ENCODE results near the gene FLYWCH2. TPM values are rescaled to one million over a fixed set of nuclear protein-coding genes. Genes with fewer than 3 reads are reported as not detected.
A peak's percentile ranks its signal among the peaks of the same experiment; 100 is the strongest.

FLYWCH2 gene
- total and polyA plus RNA-seq, 2 of the 13 experiments (the other 11 are each of a cell fraction or from before 2014, with no cell fraction given), result 16.9 to 19.8 TPM

- FAIRE-seq, result peak; percentile 90
- no TSS peak for BruUV-seq (replicated peaks)
- Histone ChIP-seq H2AFZ (ENCODE audit: low read length) (no peak overlapping the region), H3K9me3 (ENCODE audit: low read length) (no peaks in the 10 kb centered on the region), H4K20me1 (ENCODE audit: insufficient read depth, low read length) (no peaks in the 10 kb centered on the region; the same call in 1 of the 2 replicates), H3K36me3 (replicated peaks in 1 of 2; ENCODE audit: control insufficient read depth in 1 of 2, insufficient read depth in 2 of 2, low read length in 2 of 2) (peaks cover 2 to 4% of the 10 kb centered on the region in 2 experiments; a peak in 2 of 5 replicates), H3K79me2 (ENCODE audit: insufficient read depth, low read length) (no peaks in the 10 kb centered on the region), H3K4me2 (ENCODE audit: low read depth, low read length) (peak overlapping the region; percentile 71), H3K4me1 (ENCODE audit: insufficient read depth, low read length) (peaks cover 58% of the 10 kb centered on the region), H3K27me3 (ENCODE audit: control insufficient read depth in 1 of 2, insufficient read depth in 2 of 2, low read length in 2 of 2) (no peaks in the 10 kb centered on the region), H3K9ac (ENCODE audit: insufficient read depth, low read depth, low read length) (peak overlapping the region; percentile 63), H3K27ac (ENCODE audit: extremely low read length, insufficient read depth, low read length) (peak overlapping the region; percentile 80), H3K4me3 (replicated peaks in 1 of 3; ENCODE audit: insufficient read depth in 1 of 3, low read depth in 2 of 3, low read length in 3 of 3) (peak overlapping the region in 1 of 3 experiments; percentile 35; a peak in 1 of 6 replicates)
- 38% methylated on average over 6 of the region's 10 CpGs for WGBS (ENCODE audit: low lambda C conversion rate)
- ATAC-seq, result peak; percentile 91
- CTCF ChIA-PET (ENCODE audit: low intra/inter-chr PET ratio, low total read pairs), result no interaction called here
- POLR2A ChIA-PET, result interaction anchor here (1.0 to 2.2 kb wide), 5 partner anchors 11 to 30 kb away, joined by 3 to 24 read pairs (median 5); partner anchors contain the start of genes FLYWCH1 and FLYWCH2
- intact Hi-C loops (cut with micrococcal nuclease; ENCODE audit: unreplicated experiment) (no loop called here), in situ Hi-C loops (cut with HindIII; ENCODE audit: extremely low pct_ligation_motif_present, low pct_unique_long_range_greater_than_20kb) (no loop called here)
- peak; percentile 76 for DNase-seq (ENCODE audit: low spot score)
- TF ChIP-seq FUBP1 (CRISPR knock-in tag; IDR thresholded peaks at IDR 0.05; ENCODE audit: borderline replicate concordance) (no peak), PHF5A (CRISPR knock-in tag; IDR thresholded peaks at IDR 0.05; ENCODE audit: low read depth, unreplicated experiment) (no peak), PITX1 (CRISPR knock-in tag; IDR thresholded peaks at IDR 0.05) (peak; percentile 93), TIGD3 (CRISPR knock-in tag; IDR thresholded peaks at IDR 0.05; ENCODE audit: borderline replicate concordance) (no peak), SRSF9 (IDR thresholded peaks at IDR 0.05; ENCODE audit: borderline replicate concordance, insufficient read depth, low read depth, low read length, poor library complexity, severe bottlenecking) (no peak), MZF1 (CRISPR knock-in tag; IDR thresholded peaks at IDR 0.05; ENCODE audit: borderline replicate concordance) (no peak), ZBTB1 (CRISPR knock-in tag; IDR thresholded peaks at IDR 0.05; ENCODE audit: borderline replicate concordance) (no peak), HNRNPLL (IDR thresholded peaks at IDR 0.05; ENCODE audit: low read depth, low read length, poor library complexity, severe bottlenecking) (peak; percentile 50), TARDBP (CRISPR knock-in tag; IDR thresholded peaks at IDR 0.05) (peak; percentile 39; the same call in 1 of the 2 replicates), ZSCAN12 (CRISPR knock-in tag; IDR thresholded peaks at IDR 0.05) (no peak), EED (CRISPR knock-in tag; IDR thresholded peaks at IDR 0.05) (no peak), ZNF292 (CRISPR knock-in tag; IDR thresholded peaks at IDR 0.05; ENCODE audit: borderline replicate concordance, low read depth) (no peak; the same call in 1 of the 2 replicates), ZNF354B (CRISPR knock-in tag; IDR thresholded peaks at IDR 0.05) (no peak), RXRA (CRISPR knock-in tag; IDR thresholded peaks at IDR 0.05) (peak; percentile 35; the same call in 1 of the 2 replicates), ZNF773 (CRISPR knock-in tag; IDR thresholded peaks at IDR 0.05; ENCODE audit: borderline replicate concordance) (no peak), ZNF574 (CRISPR knock-in tag; IDR thresholded peaks at IDR 0.05) (peak; percentile 57; the same call in 1 of the 2 replicates), ARNT (IDR thresholded peaks at IDR 0.05) (no peak)
These were observed 16.0 kb downstream of the FLYWCH2 start for GRCh38 chr16:2898831-2899563.

Data from HepG2 (cell line).